Activated B cell treated with CpG ODN at 0.5 μM for 24 hours (primary cell): Measurements from ENCODE around the gene AAK1. TPM values are rescaled to one million over a fixed set of nuclear protein-coding genes. Genes with fewer than 3 reads are reported as not detected.
A peak's percentile ranks its signal among the peaks of the same experiment; 100 is the strongest.

Experiments
- ATAC-seq: fragments of 200-7000 bp; cut with Tn5 transposase; one replicate; pipeline ENCODE4 v1.10.0; 2021; ENCODE audit warnings: low read depth, mild to moderate bottlenecking, moderate library complexity
- CTCF ChIA-PET: fragments of 350-600 bp; sonication (Branson Sonifier 250); formaldehyde crosslinking; loops from one replicate; lab custom pipeline; 2021; ENCODE audit warnings: antibody characterized with exemption; lab: Charles Lee
- POLR2A ChIA-PET: fragments of 350-600 bp; sonication (Branson Sonifier 250); formaldehyde crosslinking; loops from one replicate; lab custom pipeline; 2021; ENCODE audit warnings: antibody characterized with exemption; lab: Charles Lee
- DNase-seq: peaks from one replicate; pipeline ENCODE4 v3.0.0; 2022
- H3K27ac Mint-ChIP-seq: one replicate; pipeline ENCODE4 v1.8.0; 2020; ENCODE audit warnings: mixed read lengths
- H3K27me3 Mint-ChIP-seq: one replicate; pipeline ENCODE4 v1.8.0; 2021; ENCODE audit warnings: mixed read lengths
- H3K36me3 Mint-ChIP-seq: one replicate; pipeline ENCODE4 v1.8.0; 2021; ENCODE audit warnings: low read depth, mixed read lengths
- H3K4me1 Mint-ChIP-seq: one replicate; pipeline ENCODE4 v1.8.0; 2021; ENCODE audit warnings: mixed read lengths
- H3K4me3 Mint-ChIP-seq: one replicate; pipeline ENCODE4 v1.8.0; 2020; ENCODE audit warnings: mild to moderate bottlenecking, mixed read lengths
- H3K9me3 Mint-ChIP-seq: one replicate; pipeline ENCODE4 v1.8.0; 2020; ENCODE audit warnings: mixed read lengths
- CTCF ChIP-seq: fragments of 200-600 bp; IDR thresholded peaks from one replicate; pipeline ENCODE4 v1.8.0; 2022; ENCODE audit warnings: antibody characterized with exemption, mild to moderate bottlenecking
- intact Hi-C: fragments of 100-400 bp; cut with micrococcal nuclease; formaldehyde crosslinking; loops from one replicate; pipeline ENCODE4 v1.15.1; 2024
- total RNA-seq: library from RNA; stranded (reverse); gene quantifications from 2 replicates; pipeline ENCODE4 v1.2.3, GENCODE V29; 2022

The AAK1 gene
- total RNA-seq, 1 donor from 2014 or later: 4.7 TPM

GRCh38 chr2:69490486-69490885 is 153.1 kb downstream of the AAK1 start:
- CTCF ChIA-PET: no interaction called here
- Mint-ChIP-seq H3K4me3 (no peak overlapping the region), H3K4me1 (peaks cover 8% of the 10 kb centered on the region), H3K27ac (no peak overlapping the region), H3K36me3 (no peaks in the 10 kb centered on the region), H3K27me3 (no peaks in the 10 kb centered on the region), H3K9me3 (no peaks in the 10 kb centered on the region)
- intact Hi-C loops: no loop called here
- ATAC-seq (no peak), DNase-seq (no peak)
- POLR2A ChIA-PET: no interaction called here
- TF ChIP-seq CTCF: no peak

- no peak overlapping the region for H3K4me3 Mint-ChIP-seq
- intact Hi-C loops: no loop called here
- CTCF ChIA-PET: no interaction called here
Observed at GRCh38 chr2:69489793-69490192, 153.7 kb downstream of the AAK1 start.

GRCh38 chr2:69483696-69484095 is 159.8 kb downstream of the AAK1 start:
- Mint-ChIP-seq H3K4me3 (no peak overlapping the region), H3K9me3 (no peaks in the 10 kb centered on the region), H3K27ac (no peak overlapping the region), H3K27me3 (no peaks in the 10 kb centered on the region), H3K36me3 (no peaks in the 10 kb centered on the region), H3K4me1 (peaks cover 8% of the 10 kb centered on the region)
- POLR2A ChIA-PET: interaction anchor here (0.5 to 1.7 kb wide), 2 partner anchors 46 to 757 kb away, joined by 4 read pairs; partner anchors contain the start of gene NFU1
- CTCF ChIA-PET: interaction anchor here (1.2 kb wide), 1 partner anchor 81 kb away, joined by 3 read pairs; no protein-coding TSS in a partner anchor
- DNase-seq (no peak), ATAC-seq (no peak)
- no peak for TF ChIP-seq CTCF
- intact Hi-C loops: no loop called here

More at GRCh38 chr2:69489793-69490192, 153.7 kb downstream of the AAK1 start:
- POLR2A ChIA-PET: no interaction called here
- TF ChIP-seq CTCF: no peak
- no peak overlapping the region for H3K27ac Mint-ChIP-seq
- ATAC-seq: no peak
- peaks cover 8% of the 10 kb centered on the region for H3K4me1 Mint-ChIP-seq
- no peaks in the 10 kb centered on the region for H3K9me3 Mint-ChIP-seq
- no peak for DNase-seq
- no peaks in the 10 kb centered on the region for H3K27me3 Mint-ChIP-seq
- H3K36me3 Mint-ChIP-seq: no peaks in the 10 kb centered on the region

- CTCF ChIA-PET: no interaction called here
- no peak overlapping the region for H3K27ac Mint-ChIP-seq
Observed at GRCh38 chr2:69483024-69483423, 160.5 kb downstream of the AAK1 start.

GRCh38 chr2:69482471-69482870 is 161.1 kb downstream of the AAK1 start:
- Mint-ChIP-seq H3K4me3 (no peak overlapping the region), H3K4me1 (peaks cover 13% of the 10 kb centered on the region), H3K9me3 (no peaks in the 10 kb centered on the region), H3K36me3 (no peaks in the 10 kb centered on the region), H3K27ac (no peak overlapping the region), H3K27me3 (no peaks in the 10 kb centered on the region)
- TF ChIP-seq CTCF: no peak
- ATAC-seq (peak; percentile 69), DNase-seq (no peak)
- CTCF ChIA-PET: no interaction called here
- intact Hi-C loops: no loop called here
- POLR2A ChIA-PET: interaction anchor here (1.7 kb wide), 1 partner anchor 45 kb away, joined by 4 read pairs; the partner anchor contains the start of gene NFU1

More at GRCh38 chr2:69483024-69483423, 160.5 kb downstream of the AAK1 start:
- Mint-ChIP-seq H3K36me3 (no peaks in the 10 kb centered on the region), H3K4me3 (no peak overlapping the region), H3K9me3 (no peaks in the 10 kb centered on the region), H3K27me3 (no peaks in the 10 kb centered on the region), H3K4me1 (peaks cover 8% of the 10 kb centered on the region)
- POLR2A ChIA-PET: interaction anchor here (1.7 kb wide), 1 partner anchor 46 kb away, joined by 4 read pairs; the partner anchor contains the start of gene NFU1
- ATAC-seq: no peak
- intact Hi-C loops: no loop called here
- no peak for DNase-seq
- TF ChIP-seq CTCF: no peak
